Right forelimb (tissue), 1 donor: ENCODE data around the gene EPHB1.
"Not testable (repeated sequence)": the region's sequence is repeated elsewhere in the genome, so short reads cannot be mapped to it uniquely, and the experiment has no call there.

Experiments
- DNase-seq: peaks from one replicate; pipeline ENCODE4 v3.0.0-alpha.2; 2018

Gene EPHB1

GRCh38 chr3:135012101-135012500 is 217.0 kb downstream of the EPHB1 start:
- DNase-seq, result no peak

GRCh38 chr3:135013206-135013605 is 218.1 kb downstream of the EPHB1 start:
- no peak for DNase-seq

DNA sequence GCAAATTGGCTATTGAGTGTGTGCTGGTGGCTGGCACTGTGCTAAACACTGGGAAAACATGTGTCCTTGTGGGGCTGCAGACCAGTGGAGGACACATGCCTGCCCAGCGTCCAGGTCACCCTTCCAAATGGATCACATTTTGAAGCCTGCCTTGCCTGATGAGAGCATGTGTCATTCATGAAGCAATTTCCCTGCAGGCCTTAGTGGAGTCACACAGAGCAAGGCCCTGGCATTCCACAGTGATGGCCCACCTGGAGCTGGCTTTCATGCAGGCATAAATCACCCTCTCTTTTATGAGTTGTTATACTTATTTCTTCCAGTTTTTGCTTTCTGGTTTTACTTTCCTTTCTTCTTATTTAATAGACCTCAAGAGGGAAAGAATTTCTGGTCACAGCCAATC is 219.5 kb downstream of the EPHB1 start:
- no peak for DNase-seq

- DNase-seq, result no peak
Observed at GRCh38 chr3:135017003-135017893, 222.2 kb downstream of the EPHB1 start.

- DNase-seq, result no peak
Observed at GRCh38 chr3:135018149-135018923, 223.3 kb downstream of the EPHB1 start.

DNA sequence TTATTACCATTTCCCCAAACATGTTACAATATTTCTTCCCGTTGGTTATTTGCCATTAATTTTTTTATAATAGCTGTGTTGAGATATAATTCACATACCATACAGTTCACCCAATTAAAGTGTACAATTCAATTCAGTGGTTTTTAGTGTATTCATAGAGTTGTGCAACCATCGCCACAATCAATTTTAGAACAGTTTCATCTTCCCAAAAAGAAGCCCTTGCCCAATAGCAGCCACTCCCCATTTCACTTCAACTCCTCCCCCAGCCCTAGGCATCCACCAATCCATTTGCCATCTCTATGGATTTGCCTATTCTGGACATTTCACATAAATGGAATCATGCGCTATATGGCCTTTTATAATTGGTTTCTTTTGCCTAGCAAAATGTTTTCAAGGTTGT is 225.1 kb downstream of the EPHB1 start:
- no peak for DNase-seq

DNA sequence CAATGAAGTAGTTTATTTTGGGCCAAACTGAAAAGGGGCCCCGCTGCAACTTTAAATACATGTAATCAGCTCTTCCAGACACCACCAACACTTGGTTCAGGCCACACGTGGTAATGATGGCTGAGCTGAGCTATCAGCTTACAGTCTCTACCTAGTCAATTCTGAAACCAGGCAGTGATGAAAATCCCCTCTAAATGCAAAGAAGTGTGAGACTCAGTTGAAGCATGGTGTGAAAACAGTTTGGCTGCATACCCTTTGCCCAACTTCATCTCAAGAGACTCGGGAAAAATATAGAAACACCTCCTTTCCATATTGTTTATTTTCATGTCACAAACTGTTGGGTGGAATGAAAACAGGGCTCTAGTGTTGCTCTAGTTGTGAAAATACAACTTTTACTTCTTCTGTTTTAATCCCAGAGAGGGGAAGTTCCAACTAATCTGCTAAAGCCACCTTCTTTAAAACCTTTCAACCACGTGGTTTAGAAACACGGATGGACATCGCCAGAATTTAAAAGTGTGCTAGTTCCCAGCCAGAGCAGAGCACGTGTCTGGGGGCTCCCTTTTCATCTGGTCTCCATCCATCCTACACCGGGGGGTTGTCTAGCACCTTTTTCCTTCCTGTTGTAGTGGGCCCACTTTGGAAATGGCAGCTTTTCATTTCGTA is 229.1 kb downstream of the EPHB1 start:
- no peak for DNase-seq

DNA sequence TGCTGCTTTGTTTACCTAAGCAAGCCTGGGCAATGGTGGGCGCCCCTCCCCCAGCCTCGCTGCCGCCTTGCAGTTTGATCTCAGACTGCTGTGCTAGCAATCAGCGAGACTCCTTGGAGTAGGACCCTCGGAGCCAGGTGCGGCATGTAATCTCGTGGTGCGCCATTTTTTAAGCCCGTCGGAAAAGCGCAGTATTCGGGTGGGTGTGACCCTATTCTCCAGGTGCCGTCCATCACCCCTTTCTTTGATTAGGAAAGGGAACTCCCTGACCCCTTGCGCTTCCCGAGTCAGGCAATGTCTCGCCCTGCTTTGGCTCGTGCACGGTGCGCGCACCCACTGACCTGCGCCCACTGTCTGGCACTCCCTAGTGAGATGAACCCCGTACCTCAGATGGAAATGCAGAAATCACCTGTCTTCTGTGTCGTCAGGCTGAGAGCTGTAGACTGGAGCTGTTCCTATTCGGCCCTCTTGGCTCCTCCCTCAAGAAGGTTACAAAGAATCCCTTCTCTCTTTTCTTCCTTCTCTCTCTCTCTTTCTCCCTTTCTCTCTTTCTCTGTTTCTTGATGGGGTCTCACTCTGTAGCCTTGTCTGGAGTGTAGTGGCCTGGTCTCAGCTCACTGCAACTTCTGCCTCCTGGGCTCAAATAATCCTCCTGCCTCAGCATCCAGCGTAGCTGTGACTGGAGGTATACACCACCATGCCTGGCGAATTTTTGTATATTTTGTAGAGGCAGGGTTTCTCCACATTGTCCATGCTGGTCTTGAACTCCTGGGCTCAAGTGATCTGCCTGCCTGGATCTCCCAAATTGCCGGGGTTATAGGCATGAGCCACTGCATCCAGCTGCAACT is 235.9 kb downstream of the EPHB1 start:
- not testable (repeated sequence) for DNase-seq

DNA sequence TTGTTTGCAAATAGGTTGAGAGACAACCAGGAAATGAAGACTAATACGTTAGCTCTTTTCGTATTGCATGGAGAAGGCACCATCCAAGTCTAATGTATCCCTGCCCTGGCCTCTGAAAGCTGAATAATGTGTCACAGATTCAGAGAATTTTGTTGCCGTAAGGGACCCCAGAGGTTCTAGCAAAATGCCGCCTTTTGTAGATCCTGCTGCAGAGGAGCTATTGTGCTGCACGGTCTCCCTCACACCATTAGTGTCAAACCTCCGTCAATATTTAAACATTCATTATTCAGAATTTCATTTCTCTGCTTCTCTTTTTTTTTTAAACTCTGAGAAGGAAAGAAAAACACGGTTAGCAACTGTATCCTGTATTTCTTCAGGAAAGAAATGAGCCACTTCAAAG is 238.7 kb downstream of the EPHB1 start:
- DNase-seq, result no peak

DNA sequence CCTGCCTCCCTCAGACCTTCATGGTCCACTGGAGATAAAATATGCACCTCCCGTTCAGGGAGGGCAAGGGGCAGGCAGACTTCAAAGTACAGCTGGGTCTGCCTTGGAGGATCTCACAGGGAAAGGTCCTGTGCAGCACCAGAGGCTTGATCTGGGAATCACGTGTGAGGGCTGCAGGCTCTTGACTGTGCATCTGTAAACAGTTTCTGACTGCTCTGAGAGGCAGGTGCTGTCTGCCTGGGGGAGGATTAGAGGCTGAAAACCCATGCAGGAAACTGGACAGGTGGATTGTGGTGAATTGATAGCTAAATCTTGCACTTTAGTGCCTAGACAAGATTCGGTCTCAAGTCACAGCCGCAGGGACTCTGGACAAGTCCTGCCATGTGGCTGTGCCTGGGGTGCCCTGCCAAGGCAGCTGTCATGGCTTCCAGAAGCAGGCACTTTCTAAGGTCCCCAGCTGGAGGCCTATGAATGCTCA is 239.3 kb downstream of the EPHB1 start:
- DNase-seq, result no peak

- no peak for DNase-seq
Observed at GRCh38 chr3:135034891-135035440, 239.9 kb downstream of the EPHB1 start.

DNA sequence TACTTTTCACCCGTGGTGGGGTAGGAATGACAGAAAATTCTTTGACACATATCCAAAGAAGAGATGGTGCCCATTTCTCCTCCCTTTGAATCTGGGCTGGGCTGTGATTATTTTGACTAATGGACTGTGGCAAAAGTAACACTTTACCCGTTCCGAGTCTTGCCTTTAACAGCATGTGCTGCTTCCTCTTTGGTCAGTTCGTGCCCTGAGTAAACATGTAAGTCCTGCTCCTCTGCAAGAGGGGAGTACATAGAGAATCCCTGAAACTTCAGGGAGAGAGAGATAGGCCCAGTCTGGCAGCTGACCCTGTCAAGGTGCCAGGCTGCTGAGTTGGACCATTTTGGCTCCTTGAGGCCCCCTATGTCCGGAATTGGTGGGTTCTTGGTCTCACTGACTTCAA is 243.1 kb downstream of the EPHB1 start:
- DNase-seq, result no peak

GRCh38 chr3:135039536-135039935 is 244.5 kb downstream of the EPHB1 start:
- DNase-seq, result not testable (repeated sequence)

DNA sequence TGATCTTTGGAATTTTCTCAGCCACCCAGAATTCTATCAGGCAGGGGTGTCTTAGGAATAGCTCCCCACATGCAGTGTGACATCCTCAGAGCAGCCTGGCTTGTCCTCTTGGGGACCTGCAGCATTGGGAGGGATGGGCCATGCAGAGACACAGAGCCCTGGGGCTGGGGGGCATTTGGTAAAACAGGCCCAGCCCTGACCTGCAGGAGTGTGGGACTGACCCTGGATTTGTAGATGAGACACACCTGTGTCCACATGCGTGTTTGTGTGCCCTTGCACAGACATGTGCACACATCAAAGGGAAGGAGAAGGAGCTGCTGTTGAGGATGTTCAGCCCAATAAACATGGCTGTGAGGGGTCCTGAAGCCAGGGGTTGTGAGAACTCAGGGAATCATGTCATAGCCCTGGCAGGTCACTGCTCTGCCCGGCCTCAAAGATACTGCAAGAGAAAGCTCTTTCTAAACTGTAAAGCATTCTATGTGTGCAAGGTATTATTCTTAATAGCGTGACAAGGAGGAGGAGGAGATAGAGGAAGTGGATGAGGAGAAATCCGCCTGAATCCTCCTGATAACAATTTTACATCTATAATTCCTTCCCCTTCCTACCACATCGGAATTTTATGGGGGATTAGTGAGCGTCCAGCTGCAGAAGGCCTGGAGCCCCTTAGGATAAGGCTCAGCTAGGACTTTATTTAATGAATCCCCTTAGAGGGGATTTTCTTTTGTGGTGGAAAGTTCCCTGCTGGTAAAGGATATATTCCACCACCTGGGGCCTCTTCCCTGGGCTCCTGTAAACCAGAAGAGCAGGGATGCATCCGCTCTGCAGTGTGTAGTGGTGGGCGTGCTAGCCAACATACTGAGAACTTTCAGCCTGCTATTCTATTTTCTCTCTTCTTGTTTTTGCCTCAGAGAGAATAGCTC is 245.5 kb downstream of the EPHB1 start:
- DNase-seq, result no peak

- no peak for DNase-seq
Observed at GRCh38 chr3:135041601-135042000, 246.5 kb downstream of the EPHB1 start.

DNA sequence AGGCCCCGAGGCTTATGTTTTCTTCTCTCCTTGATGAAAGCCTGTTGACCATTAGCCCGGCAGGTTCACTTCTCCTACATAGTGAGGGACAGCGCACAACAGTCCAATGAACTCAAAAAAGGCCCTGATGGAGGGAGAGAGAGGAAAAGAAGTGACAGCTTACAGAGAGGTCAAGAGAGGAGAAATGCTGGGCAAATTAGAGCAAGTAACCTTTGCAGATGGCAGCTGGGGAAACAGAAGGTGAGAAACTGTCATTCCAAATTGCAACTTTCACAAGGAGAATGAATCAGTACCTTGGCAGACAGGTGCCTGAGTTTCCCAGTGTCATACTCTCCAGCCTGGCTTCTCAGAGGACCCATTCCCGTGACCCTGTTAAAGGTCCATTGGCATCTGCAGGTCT is 252.0 kb downstream of the EPHB1 start:
- no peak for DNase-seq

DNA sequence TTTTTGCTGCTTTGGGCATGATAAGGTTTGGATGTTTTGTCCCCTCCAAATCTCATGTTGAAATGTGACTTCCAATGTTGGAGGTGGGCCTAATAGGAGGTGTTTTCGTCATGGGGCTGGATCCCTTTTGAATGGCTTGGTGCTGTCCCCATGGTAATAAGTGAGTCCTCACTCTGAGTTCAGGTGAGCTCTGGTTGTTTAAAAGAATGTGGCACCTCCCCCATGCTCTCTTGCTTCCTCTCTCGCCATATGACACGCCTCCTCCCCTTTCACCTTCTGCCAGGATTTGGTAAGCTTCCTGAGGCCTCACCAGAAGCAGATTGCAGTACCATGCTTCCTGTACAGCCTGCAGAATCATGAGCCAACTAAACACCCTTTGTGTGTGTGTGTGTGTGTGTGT is 255.5 kb downstream of the EPHB1 start:
- DNase-seq, result no peak

GRCh38 chr3:135051409-135051973 is 256.4 kb downstream of the EPHB1 start:
- DNase-seq, result no peak

GRCh38 chr3:135055449-135055848 is 260.4 kb downstream of the EPHB1 start:
- no peak for DNase-seq

DNA sequence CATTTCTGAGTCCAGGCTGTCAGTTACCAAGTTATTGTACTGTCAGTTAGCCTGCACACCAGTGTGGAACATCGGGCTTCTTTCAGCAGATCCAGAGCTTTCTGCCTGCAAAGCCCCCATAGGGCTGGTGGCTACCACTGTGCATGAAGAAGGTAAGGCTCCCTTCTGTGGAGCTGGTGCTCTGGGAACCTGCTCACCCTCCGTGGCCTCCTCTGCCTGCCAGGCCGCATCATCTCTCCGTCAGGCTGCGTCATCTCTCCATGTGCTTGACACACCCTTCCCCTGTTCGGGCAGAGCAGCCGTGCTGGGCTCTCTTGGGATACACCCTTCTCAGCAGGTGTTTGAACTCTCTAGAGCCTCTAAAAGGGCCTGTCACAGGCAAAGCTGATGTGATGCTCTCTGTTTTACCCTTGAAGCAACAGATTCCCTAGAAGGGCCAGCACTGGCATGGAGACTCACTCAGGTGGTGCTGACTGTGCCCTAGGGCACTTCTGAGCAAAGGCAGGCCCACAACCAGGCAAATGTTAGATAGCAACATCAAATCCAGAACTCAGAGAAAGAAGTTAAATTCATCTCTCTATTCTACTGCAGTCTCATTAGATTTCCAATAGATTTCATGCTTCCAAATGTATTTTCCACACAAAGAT is 261.1 kb downstream of the EPHB1 start:
- no peak for DNase-seq
